Iris pigment epithelial cell (primary cell): ENCODE data around the gene PTPRT.

Experiments used
- DNase-seq: peaks from one replicate; pipeline ENCODE4 v3.0.0-alpha.2; 2011; ENCODE audit warnings: low read depth

Gene PTPRT

GRCh38 chr20:43119720-43120119 lies 70.0 kb downstream of the PTPRT start:
- DNase-seq = no peak

GRCh38 chr20:43102394-43102793 lies 87.3 kb downstream of the PTPRT start:
- no peak for DNase-seq

GRCh38 chr20:43096931-43097260 lies 92.8 kb downstream of the PTPRT start:
- DNase-seq = no peak

- DNase-seq = no peak
Measured at GRCh38 chr20:43096126-43096930, 93.4 kb downstream of the PTPRT start.

GRCh38 chr20:43095034-43095433 lies 94.7 kb downstream of the PTPRT start:
- DNase-seq = no peak

- DNase-seq = no peak
Measured at GRCh38 chr20:43092386-43093088, 97.2 kb downstream of the PTPRT start.

- no peak for DNase-seq
Measured at GRCh38 chr20:43068482-43068881, 121.2 kb downstream of the PTPRT start.

- DNase-seq = no peak
Measured at GRCh38 chr20:43066125-43066524, 123.6 kb downstream of the PTPRT start.

- no peak for DNase-seq
Measured at GRCh38 chr20:43065299-43065698, 124.4 kb downstream of the PTPRT start.

- no peak for DNase-seq
Measured at GRCh38 chr20:43058077-43058476, 131.6 kb downstream of the PTPRT start.

- no peak for DNase-seq
Measured at GRCh38 chr20:43057317-43057716, 132.4 kb downstream of the PTPRT start.

- DNase-seq = no peak
Measured at GRCh38 chr20:43055181-43055884, 134.4 kb downstream of the PTPRT start.

GRCh38 chr20:43052532-43052931 lies 137.2 kb downstream of the PTPRT start:
- DNase-seq = no peak

GRCh38 chr20:43046966-43047365 lies 142.7 kb downstream of the PTPRT start:
- no peak for DNase-seq

- no peak for DNase-seq
Measured at GRCh38 chr20:43043887-43044286, 145.8 kb downstream of the PTPRT start.

- DNase-seq = no peak
Measured at GRCh38 chr20:43040427-43040826, 149.3 kb downstream of the PTPRT start.

- DNase-seq = no peak
Measured at GRCh38 chr20:43037605-43038309, 151.9 kb downstream of the PTPRT start.

GRCh38 chr20:43034981-43035724 lies 154.6 kb downstream of the PTPRT start:
- no peak for DNase-seq

GRCh38 chr20:43032459-43032858 lies 157.2 kb downstream of the PTPRT start:
- DNase-seq = no peak

GRCh38 chr20:43029176-43029575 lies 160.5 kb downstream of the PTPRT start:
- no peak for DNase-seq

GRCh38 chr20:43028470-43028869 lies 161.2 kb downstream of the PTPRT start:
- DNase-seq = no peak

GRCh38 chr20:43023836-43024235 lies 165.9 kb downstream of the PTPRT start:
- DNase-seq = no peak
